ENCODE data around the gene MGAT2. TPM values are rescaled to one million over a fixed set of nuclear protein-coding genes. Genes with fewer than 3 reads are reported as not detected.

The MGAT2 gene
- polyA plus RNA-seq, 1 experiment = 24.1 TPM

DNA sequence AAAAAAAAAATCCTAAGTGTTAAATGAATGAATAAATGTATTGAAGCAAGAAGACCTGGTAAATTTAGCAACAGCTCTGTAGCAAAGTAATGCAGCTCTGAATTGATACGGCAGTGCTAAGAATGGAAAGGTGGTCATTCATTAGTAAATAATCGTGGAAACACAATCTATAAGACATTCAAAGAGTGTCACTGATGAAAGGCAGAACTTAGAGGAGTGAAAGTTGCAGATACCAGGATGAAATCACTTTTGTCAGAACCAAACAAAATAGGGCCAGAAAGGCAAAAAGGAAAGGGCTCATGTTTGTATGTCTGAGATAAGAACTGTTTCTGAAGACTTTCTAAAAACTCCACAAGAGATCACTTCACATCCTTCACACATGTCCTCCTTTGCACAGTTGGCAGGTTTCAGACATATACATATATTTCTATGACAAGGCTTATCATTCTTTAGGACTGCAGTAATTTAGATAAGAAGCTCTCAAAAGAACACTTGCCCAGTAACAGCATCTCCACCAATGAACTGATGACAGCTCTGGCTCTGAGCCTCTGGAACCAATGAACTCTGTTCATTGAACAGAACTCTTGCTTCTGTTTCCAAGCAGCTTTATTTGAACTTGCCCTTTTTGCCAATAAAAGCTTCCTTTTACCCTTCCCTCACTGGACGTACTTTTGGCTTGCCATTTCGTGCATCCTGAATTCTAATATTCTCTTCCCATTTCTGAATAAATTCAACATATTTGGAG, 26.1 kb upstream of the MGAT2 start:
- no peak overlapping the region for H3K4me3 ChIP-seq (ENCODE audit: low read depth, low read length)

DNA sequence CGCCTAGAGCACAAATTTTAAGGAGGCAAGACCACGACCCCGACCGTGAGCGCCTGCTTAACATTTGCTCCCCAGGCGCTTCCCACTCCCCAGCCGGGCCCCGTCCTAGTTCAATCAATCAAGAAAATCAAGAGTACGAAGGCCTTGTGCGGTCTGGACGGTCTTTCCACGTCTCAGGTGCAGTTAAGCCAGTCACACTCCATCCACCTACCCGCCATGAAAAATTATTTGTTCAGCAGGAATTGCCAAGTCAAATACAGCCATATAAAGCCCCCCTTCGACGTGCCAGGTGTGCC, 22.5 kb upstream of the MGAT2 start:
- CTCF ChIA-PET = interaction anchor here (1.0 to 1.8 kb wide), 4 partner anchors 11 to 255 kb away, joined by 3 to 19 read pairs (median 4); partner anchors contain the start of genes MGAT2, NEMF, RPL36AL and RPS29
- Histone ChIP-seq H3K36me3 (ENCODE audit: control insufficient read depth, insufficient read depth, low read length) (no peaks in the 10 kb centered on the region), H3K27me3 (ENCODE audit: control insufficient read depth, insufficient read depth, low read length) (no peaks in the 10 kb centered on the region), H3K4me3 (ENCODE audit: low read depth, low read length) (peak overlapping the region; percentile 96)
- TF ChIP-seq, protein P1, sequence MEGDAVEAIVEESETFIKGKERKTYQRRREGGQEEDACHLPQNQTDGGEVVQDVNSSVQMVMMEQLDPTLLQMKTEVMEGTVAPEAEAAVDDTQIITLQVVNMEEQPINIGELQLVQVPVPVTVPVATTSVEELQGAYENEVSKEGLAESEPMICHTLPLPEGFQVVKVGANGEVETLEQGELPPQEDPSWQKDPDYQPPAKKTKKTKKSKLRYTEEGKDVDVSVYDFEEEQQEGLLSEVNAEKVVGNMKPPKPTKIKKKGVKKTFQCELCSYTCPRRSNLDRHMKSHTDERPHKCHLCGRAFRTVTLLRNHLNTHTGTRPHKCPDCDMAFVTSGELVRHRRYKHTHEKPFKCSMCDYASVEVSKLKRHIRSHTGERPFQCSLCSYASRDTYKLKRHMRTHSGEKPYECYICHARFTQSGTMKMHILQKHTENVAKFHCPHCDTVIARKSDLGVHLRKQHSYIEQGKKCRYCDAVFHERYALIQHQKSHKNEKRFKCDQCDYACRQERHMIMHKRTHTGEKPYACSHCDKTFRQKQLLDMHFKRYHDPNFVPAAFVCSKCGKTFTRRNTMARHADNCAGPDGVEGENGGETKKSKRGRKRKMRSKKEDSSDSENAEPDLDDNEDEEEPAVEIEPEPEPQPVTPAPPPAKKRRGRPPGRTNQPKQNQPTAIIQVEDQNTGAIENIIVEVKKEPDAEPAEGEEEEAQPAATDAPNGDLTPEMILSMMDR (IDR thresholded peaks at IDR 0.05; ENCODE audit: insufficient read depth, low read depth, low read length) = no peak
- DNase-seq (ENCODE audit: low read depth) = no peak
- POLR2A ChIA-PET = interaction anchor here (1.3 kb wide), 1 partner anchor 12 kb away, joined by 4 read pairs; the partner anchor contains the start of gene RPS29

More for the DNA sequence above, 26.1 kb upstream of the MGAT2 start:
- TF ChIP-seq, protein P1 (IDR thresholded peaks at IDR 0.05; ENCODE audit: insufficient read depth, low read depth, low read length) = no peak
- H3K27me3 ChIP-seq (ENCODE audit: control insufficient read depth, insufficient read depth, low read length) = no peaks in the 10 kb centered on the region
- no peak for DNase-seq (ENCODE audit: low read depth)
- ChIA-PET POLR2A (interaction anchor here (0.7 kb wide), 1 partner anchor 8 kb away, joined by 3 read pairs; the partner anchor contains the start of gene RPS29), CTCF (interaction anchor here (0.8 to 2.6 kb wide), 2 partner anchors 8 to 9 kb away, joined by 3 to 8 read pairs; partner anchors contain the start of gene RPS29)
- H3K36me3 ChIP-seq (ENCODE audit: control insufficient read depth, insufficient read depth, low read length) = no peaks in the 10 kb centered on the region

DNA sequence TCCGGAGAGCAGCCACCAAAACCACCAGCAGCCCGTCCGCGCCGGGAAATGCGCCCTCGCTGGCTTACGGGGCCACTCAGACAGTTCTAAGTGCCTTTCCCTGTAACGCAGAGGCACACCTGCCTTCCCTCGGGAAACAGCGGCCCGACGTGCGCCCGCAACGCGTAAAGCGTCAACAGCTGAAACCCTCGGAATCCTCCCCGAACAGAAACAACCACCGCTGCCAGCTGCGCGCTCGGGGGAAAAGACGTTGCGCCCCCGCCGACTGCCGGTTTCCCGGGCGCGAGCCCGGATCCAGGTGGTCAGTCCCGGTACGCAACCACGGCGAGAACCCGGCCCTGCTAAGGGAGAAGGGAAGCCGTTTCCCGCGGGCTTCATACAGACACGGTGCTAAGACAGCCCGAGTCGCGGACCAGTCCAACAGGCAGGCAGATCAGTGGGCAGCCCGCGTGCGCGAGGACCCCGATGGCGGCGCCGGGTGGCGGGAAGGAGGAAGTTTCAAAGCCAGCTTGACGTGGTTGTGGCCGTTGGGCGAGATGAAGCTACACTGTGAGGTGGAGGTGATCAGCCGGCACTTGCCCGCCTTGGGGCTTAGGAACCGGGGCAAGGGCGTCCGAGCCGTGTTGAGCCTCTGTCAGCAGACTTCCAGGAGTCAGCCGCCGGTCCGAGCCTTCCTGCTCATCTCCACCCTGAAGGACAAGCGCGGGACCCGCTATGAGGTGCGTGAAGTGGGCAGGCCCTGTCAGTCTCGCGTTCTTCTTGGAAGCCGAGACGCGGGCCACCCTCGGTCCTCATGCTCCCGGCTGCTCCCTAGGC, 21.9 kb upstream of the MGAT2 start, which contains the start of gene LRR1:
TSS of gene LRR1 (plus strand) at position 456 of the 816 bp plus-strand sequence. CDS start at position 537, 81 bp downstream.
- TF ChIP-seq, protein P1 (IDR thresholded peaks at IDR 0.05; ENCODE audit: insufficient read depth, low read depth, low read length) = no peak
- ChIA-PET CTCF (interaction anchor here (0.8 to 1.8 kb wide), 6 partner anchors 11 to 254 kb away, joined by 3 to 19 read pairs (median 4); partner anchors contain the start of genes MGAT2, NEMF, RPL36AL and RPS29), POLR2A (interaction anchor here (0.5 to 1.3 kb wide), 3 partner anchors 12 to 22 kb away, joined by 3 to 4 read pairs (median 3); partner anchors contain the start of genes MGAT2, RPL36AL and RPS29)
- H3K36me3 ChIP-seq (ENCODE audit: control insufficient read depth, insufficient read depth, low read length) = no peaks in the 10 kb centered on the region
- peak within 1 kb of the TSS; percentile 96 for H3K4me3 ChIP-seq (ENCODE audit: low read depth, low read length)
- no peaks in the 10 kb centered on the region for H3K27me3 ChIP-seq (ENCODE audit: control insufficient read depth, insufficient read depth, low read length)
- no peak for DNase-seq (ENCODE audit: low read depth)

DNA sequence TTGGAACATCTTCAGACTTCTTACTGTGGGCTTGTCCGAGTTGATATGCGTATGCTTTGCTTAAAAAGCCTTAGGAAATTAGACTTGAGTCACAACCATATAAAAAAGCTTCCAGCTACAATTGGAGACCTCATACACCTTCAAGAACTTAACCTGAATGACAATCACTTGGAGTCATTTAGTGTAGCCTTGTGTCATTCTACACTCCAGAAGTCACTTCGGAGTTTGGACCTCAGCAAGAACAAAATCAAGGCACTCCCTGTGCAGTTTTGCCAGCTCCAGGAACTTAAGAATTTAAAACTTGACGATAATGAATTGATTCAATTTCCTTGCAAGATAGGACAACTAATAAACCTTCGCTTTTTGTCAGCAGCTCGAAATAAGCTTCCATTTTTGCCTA, 13.0 kb upstream of the MGAT2 start:
- TF ChIP-seq, protein P1 (IDR thresholded peaks at IDR 0.05; ENCODE audit: insufficient read depth, low read depth, low read length) = no peak
- POLR2A ChIA-PET = no interaction called here
- H3K27me3 ChIP-seq (ENCODE audit: control insufficient read depth, insufficient read depth, low read length) = no peaks in the 10 kb centered on the region
- H3K4me3 ChIP-seq (ENCODE audit: low read depth, low read length) = no peak overlapping the region
- CTCF ChIA-PET = interaction anchor here (0.9 kb wide), 1 partner anchor 21 kb away, joined by 4 read pairs; no protein-coding TSS in a partner anchor
- H3K36me3 ChIP-seq (ENCODE audit: control insufficient read depth, insufficient read depth, low read length) = no peaks in the 10 kb centered on the region
- DNase-seq (ENCODE audit: low read depth) = no peak

All from BJ (cell line).